Heart right ventricle (tissue), 16 donors: ENCODE results near the gene NR1H3. TPM values are rescaled to one million over a fixed set of nuclear protein-coding genes. Genes with fewer than 3 reads are reported as not detected.

Source experiments
- ATAC-seq, 8 donors: fragments of 200-7000 bp; cut with Tn5 transposase; one replicate each; pipeline ENCODE4 v1.9.1; 2020; ENCODE audit warnings: mild to moderate bottlenecking in 8 of 8, moderate library complexity in 8 of 8, moderate number of reproducible peaks in 1 of 8
- DNase-seq, 2 donors: peaks; one replicate each; pipeline ENCODE4 v3.0.0-alpha.2; 2020
- H3K27ac ChIP-seq, 10 donors: fragments of 200-600 bp; sonication (generic) in 2 of 10; one replicate each; pipeline versions ENCODE4 v1.5.0 to v1.8.0; 2020 to 2022; ENCODE audit warnings: mild to moderate bottlenecking in 3 of 10
- H3K27me3 ChIP-seq, 7 donors: fragments of 200-600 bp; one replicate each; pipeline ENCODE4 v1.8.0; 2021 to 2022; ENCODE audit warnings: mild to moderate bottlenecking in 2 of 7
- H3K36me3 ChIP-seq, 9 donors: fragments of 200-600 bp; sonication (generic) in 1 of 9; one replicate each; pipeline versions ENCODE4 v1.5.0 to v1.8.0; 2020 to 2022; ENCODE audit warnings: mild to moderate bottlenecking in 2 of 9
- H3K4me1 ChIP-seq, 9 donors: fragments of 200-600 bp; sonication (generic) in 1 of 9; one replicate each; pipeline versions ENCODE4 v1.5.0 to v1.8.0; 2020 to 2022; ENCODE audit warnings: mild to moderate bottlenecking in 4 of 9
- H3K4me3 ChIP-seq, 10 donors: fragments of 200-600 bp; sonication (generic) in 2 of 10; one replicate each; pipeline versions ENCODE4 v1.5.0 to v1.8.0; 2020 to 2022; ENCODE audit warnings: mild to moderate bottlenecking in 7 of 10, moderate library complexity in 2 of 10
- H3K9me3 ChIP-seq, 11 donors: fragments of 200-600 bp in 10 of 11; sonication (generic) in 2 of 11; one replicate each; pipeline versions ENCODE4 v1.5.0 to v1.8.0; 2013 to 2022; ENCODE audit warnings: mild to moderate bottlenecking in 2 of 11, control low read depth in 1 of 11, moderate library complexity in 1 of 11
- CTCF ChIP-seq, 9 donors: fragments of 200-600 bp; sonication (generic) in 2 of 9; IDR thresholded peaks; one replicate each; pipeline versions ENCODE4 v1.5.0 to v1.8.0; 2021 to 2022; ENCODE audit warnings: antibody characterized with exemption in 9 of 9, mild to moderate bottlenecking in 5 of 9, moderate library complexity in 1 of 9
- WGBS, 2 donors: extraction: QIAGEN DNeasy Blood & Tissue Kit; methylation state at CpG; one replicate each; pipeline ENCODE4 v1.1.7; 2013; ENCODE audit warnings: inconsistent platforms in 1 of 2; 5-methylcytosine and 5-hydroxymethylcytosine counted together
- intact Hi-C, 10 donors: fragments of 100-400 bp; cut with DNase I; formaldehyde crosslinking; loops; one replicate each; pipeline versions ENCODE4 v1.11.1 to v1.14.2; 2022
- polyA plus RNA-seq, 2 donors: library from polyadenylated mRNA; stranded (reverse); fragments of 200-250 nt; gene quantifications; one replicate each; pipeline ENCODE4 v1.2.3, GENCODE V29; 2013
- total RNA-seq, 10 donors: library from RNA; stranded (reverse); fragmentation: NEBNext Ultra II Directional in 3 of 10; extraction: Animal tissue kit (Norgen Biotek cat#: 25700) in 3 of 10; gene quantifications; one replicate each; pipeline versions ENCODE4 v1.2.1 to v1.2.4, GENCODE V29; 2021 to 2023
- donor health status: Arrhythmogenic right ventricular cardiomyopathy.
- donor health status: ischemic (EF 13 %, LVEDD 7.1; RV severe dilation, severe dysfunction).
- donor health status: healthy with polysubstance abuse.
- donor health status: DM: no; HTN: yes; CAD: no.
- donor health status: DM: no; HTN: no; CAD: no.
- donor health status: ischemic (EF 25% LVEDD 6.9; RV normal size, moderate dysfunction).
- donor health status: ischemic (EF 25% LVEDD 5.7; RV mildly dilated, moderate dysfunction).
- donor health status: healthy.
- donor health status: DM: yes; HTN: yes; CAD: no.
- donor health status: Ischemic cardiomyopathy.
- donor health status: ischemic (EF 35%, LVEDD 5.7; RV mildly dilated, moderate dysfunction).
- donor health status: nonischemic (EF 11% LVEDD 7.7; RV severe dilation, severe dysfunction).
- donor health status: DM: yes; HTN: yes; CAD: no.
- donor health status: PGD.
- donor health status: ischemic (EF 29% LVEDD 5.4; RV normal size, mild dysfunction).
- donor health status: nonischemic (EF 23%, LVEDD 6.1; RV moderate dilation, normal function).

Gene NR1H3
- total and polyA plus RNA-seq, 12 donors = 6.6 to 49.2 (median 10.0) TPM

- intact Hi-C loops = loop anchor here in 4 of 10 donors (5.0 to 10.0 kb wide), 4 partner anchors 42 to 93 kb away; partner anchors contain the start of gene ARFGAP2 (in 2 of the 4)
- peaks cover 12 to 39% (median 24%) of the 10 kb centered on the region in 9 donors for H3K4me1 ChIP-seq
- no peak overlapping the region for H3K27ac ChIP-seq
- 79 to 84% methylated on average over 4 of the region's 4 CpGs for WGBS, 2 donors
- ATAC-seq (no peak), DNase-seq (no peak)
- TF ChIP-seq CTCF (IDR thresholded peaks at IDR 0.05) = no peak
- H3K27me3 ChIP-seq = no peaks in the 10 kb centered on the region
- peaks cover 0 to 43% (median 6%) of the 10 kb centered on the region in 9 donors for H3K36me3 ChIP-seq
- no peaks in the 10 kb centered on the region for H3K9me3 ChIP-seq
- no peak overlapping the region for H3K4me3 ChIP-seq
Measured at GRCh38 chr11:47264521-47264920, 6.7 kb downstream of the NR1H3 start.

- WGBS, 2 donors = 71 to 72% methylated on average over 6 of the region's 6 CpGs
- Histone ChIP-seq H3K27ac (peak overlapping the region in 5 of 10 donors; percentile 93 to 99 (median 98)), H3K4me3 (no peak overlapping the region), H3K36me3 (peaks cover 0 to 25% (median 4%) of the 10 kb centered on the region in 9 donors), H3K9me3 (no peaks in the 10 kb centered on the region), H3K27me3 (no peaks in the 10 kb centered on the region), H3K4me1 (peaks cover 10 to 59% (median 40%) of the 10 kb centered on the region in 9 donors)
- intact Hi-C loops = loop anchor here in 2 of 10 donors (5.0 to 10.0 kb wide), 2 partner anchors 91 to 93 kb away; partner anchors contain the start of gene ARFGAP2 (in 2 of the 2)
- ATAC-seq (no peak), DNase-seq (no peak)
- TF ChIP-seq CTCF (IDR thresholded peaks at IDR 0.05) = no peak
Measured at GRCh38 chr11:47267876-47268275, 10.1 kb downstream of the NR1H3 start.

- TF ChIP-seq CTCF (IDR thresholded peaks at IDR 0.05) = no peak
- Histone ChIP-seq H3K4me3 (peak overlapping the region in 8 of 10 donors; percentile 65 to 91 (median 85)), H3K36me3 (peaks cover 0 to 21% (median 0%) of the 10 kb centered on the region in 9 donors), H3K27ac (peak overlapping the region; percentile 92 to 99 (median 98)), H3K27me3 (no peaks in the 10 kb centered on the region), H3K4me1 (peaks cover 10 to 61% (median 45%) of the 10 kb centered on the region in 9 donors), H3K9me3 (no peaks in the 10 kb centered on the region)
- peak in 1 of 8 donors; percentile 0 for ATAC-seq
- DNase-seq = no peak
- WGBS, 2 donors = 58 to 61% methylated on average over 13 of the region's 13 CpGs
- intact Hi-C loops = loop anchor here in 2 of 10 donors (5.0 to 10.0 kb wide), 2 partner anchors 91 to 94 kb away; partner anchors contain the start of gene ARFGAP2 (in 2 of the 2)
Measured at GRCh38 chr11:47268448-47269001, 10.7 kb downstream of the NR1H3 start.

- Histone ChIP-seq H3K27me3 (no peaks in the 10 kb centered on the region), H3K4me3 (peak overlapping the region; percentile 54 to 91 (median 82)), H3K36me3 (peaks cover 0 to 15% (median 2%) of the 10 kb centered on the region in 9 donors), H3K4me1 (peaks cover 10 to 61% (median 49%) of the 10 kb centered on the region in 9 donors), H3K9me3 (no peaks in the 10 kb centered on the region), H3K27ac (peak overlapping the region; percentile 92 to 99 (median 98))
- ATAC-seq (peak; percentile 89 to 95 (median 92)), DNase-seq (peak; percentile 90 to 91)
- TF ChIP-seq CTCF (IDR thresholded peaks at IDR 0.05) = peak in 4 of 9 donors; percentile 13 to 29 (median 20)
- intact Hi-C loops = loop anchor here in 2 of 10 donors (5.0 to 10.0 kb wide), 2 partner anchors 92 to 94 kb away; partner anchors contain the start of gene ARFGAP2 (in 2 of the 2)
- 2% methylated on average over 51 to 52 of the region's 52 CpGs for WGBS, 2 donors
Measured at GRCh38 chr11:47269002-47269828, 11.4 kb downstream of the NR1H3 start.
